Mesendoderm (in vitro differentiated cells): ENCODE measurements around the gene KIF3B.

Experiments
- DNase-seq: peaks from one replicate; pipeline ENCODE4 v3.0.0; 2013
- H2AK5ac ChIP-seq: 2 replicates; pipeline ENCODE4 v1.6.1; 2013; ENCODE audit warnings: low read length, inconsistent platforms
- H2BK120ac ChIP-seq: 2 replicates; pipeline ENCODE4 v1.6.1; 2013; ENCODE audit warnings: low read depth, mild to moderate bottlenecking, low read length, moderate library complexity, mixed read lengths
- H2BK15ac ChIP-seq: replicated peaks from 2 replicates; pipeline ENCODE4 v1.6.1; 2013; ENCODE audit warnings: low read depth, mild to moderate bottlenecking, moderate library complexity
- H2BK5ac ChIP-seq: 2 replicates; pipeline ENCODE4 v1.6.1; 2013; ENCODE audit warnings: low read length, inconsistent platforms
- H3K18ac ChIP-seq: 2 replicates; pipeline ENCODE4 v1.6.1; 2013; ENCODE audit warnings: mild to moderate bottlenecking, low read length, mixed read lengths
- H3K23ac ChIP-seq: one replicate; pipeline ENCODE4 v1.6.1; 2013; ENCODE audit warnings: low read length
- H3K27ac ChIP-seq: 2 replicates; pipeline ENCODE4 v1.5.1; 2013; ENCODE audit warnings: low read depth, mild to moderate bottlenecking, inconsistent platforms, low read length, moderate library complexity
- H3K27me3 ChIP-seq: 2 replicates; pipeline ENCODE4 v1.6.1; 2013; ENCODE audit warnings: low read length, control low read depth, mild to moderate bottlenecking, inconsistent platforms; ENCODE audit not compliant: insufficient read depth, poor library complexity
- H3K36me3 ChIP-seq: 2 replicates; pipeline ENCODE4 v1.6.1; 2013; ENCODE audit warnings: low read length, inconsistent platforms; ENCODE audit not compliant: control insufficient read depth, insufficient read depth
- H3K4ac ChIP-seq: one replicate; pipeline ENCODE4 v1.6.1; 2013; ENCODE audit warnings: low read depth, mild to moderate bottlenecking, low read length, moderate library complexity
- H3K4me1 ChIP-seq: 2 replicates; pipeline ENCODE4 v1.6.1; 2013; ENCODE audit warnings: low read depth, low read length, inconsistent platforms; ENCODE audit not compliant: control insufficient read depth
- H3K4me2 ChIP-seq: 2 replicates; pipeline ENCODE4 v1.6.1; 2013; ENCODE audit warnings: low read length
- H3K4me3 ChIP-seq: 2 replicates; pipeline ENCODE4 v1.5.1; 2013; ENCODE audit warnings: mild to moderate bottlenecking, low read length
- H3K56ac ChIP-seq: one replicate; pipeline ENCODE4 v1.6.1; 2013; ENCODE audit warnings: low read length
- H3K79me1 ChIP-seq: 2 replicates; pipeline ENCODE4 v1.6.1; 2013; ENCODE audit warnings: low read length, inconsistent platforms
- H3K79me2 ChIP-seq: 2 replicates; pipeline ENCODE4 v1.6.1; 2013; ENCODE audit warnings: mild to moderate bottlenecking, low read length; ENCODE audit not compliant: control insufficient read depth, insufficient read depth
- H3K9ac ChIP-seq: 2 replicates; pipeline ENCODE4 v1.6.1; 2013; ENCODE audit warnings: low read length, inconsistent platforms
- H4K5ac ChIP-seq: one replicate; pipeline ENCODE4 v1.6.1; 2013; ENCODE audit warnings: low read length
- H4K8ac ChIP-seq: one replicate; pipeline ENCODE4 v1.6.1; 2013; ENCODE audit warnings: low read depth, mild to moderate bottlenecking, control low read depth, low read length, moderate library complexity
- WGBS: extraction: QIAGEN DNeasy Blood & Tissue Kit; methylation state at CpG from one replicate; pipeline ENCODE4 v1.1.7; 2013; ENCODE audit warnings: low lambda C conversion rate, missing lambda C conversion rate; ENCODE audit not compliant: insufficient coverage; ENCODE audit errors: extremely low coverage; 5-methylcytosine and 5-hydroxymethylcytosine counted together

Gene KIF3B

GRCh38 chr20:32291166-32291565 lies 13.7 kb downstream of the KIF3B start:
- no peak overlapping the region for H3K4me3 ChIP-seq
- no peak overlapping the region for H3K56ac ChIP-seq
- no peak overlapping the region for H2BK15ac ChIP-seq
- no peak overlapping the region for H2BK120ac ChIP-seq
- H2BK5ac ChIP-seq = no peak overlapping the region
- no peak for DNase-seq
- no peak overlapping the region for H3K9ac ChIP-seq
- H3K27ac ChIP-seq = no peak overlapping the region
- H3K4me2 ChIP-seq = no peak overlapping the region
- H3K79me1 ChIP-seq = no peaks in the 10 kb centered on the region
- no peak overlapping the region for H4K5ac ChIP-seq
- no peak overlapping the region for H3K4ac ChIP-seq
- no peaks in the 10 kb centered on the region for H3K79me2 ChIP-seq
- 100% methylated on average over 1 of the region's 1 CpG for WGBS
- no peaks in the 10 kb centered on the region for H3K36me3 ChIP-seq
- no peak overlapping the region for H3K18ac ChIP-seq
- H2AK5ac ChIP-seq = no peak overlapping the region
- no peaks in the 10 kb centered on the region for H3K4me1 ChIP-seq
- H4K8ac ChIP-seq = no peak overlapping the region
- no peaks in the 10 kb centered on the region for H3K27me3 ChIP-seq
- H3K23ac ChIP-seq = no peak overlapping the region

- H3K4ac ChIP-seq = no peak overlapping the region
- WGBS = no CpG with 5 or more reads among the region's 8 CpGs
These were observed 15.1 kb downstream of the KIF3B start for GRCh38 chr20:32292548-32292947.

GRCh38 chr20:32294071-32294470 lies 16.6 kb downstream of the KIF3B start:
- Histone ChIP-seq H2BK15ac (no peak overlapping the region), H3K4me1 (no peaks in the 10 kb centered on the region)

More at GRCh38 chr20:32292548-32292947, 15.1 kb downstream of the KIF3B start:
- no peak overlapping the region for H2BK15ac ChIP-seq
- H2BK120ac ChIP-seq = no peak overlapping the region
- no peaks in the 10 kb centered on the region for H3K4me1 ChIP-seq
- H3K4me3 ChIP-seq = no peak overlapping the region
- H4K5ac ChIP-seq = no peak overlapping the region
- no peaks in the 10 kb centered on the region for H3K27me3 ChIP-seq
- no peak overlapping the region for H3K18ac ChIP-seq
- H4K8ac ChIP-seq = peak overlapping the region; percentile 28
- no peak overlapping the region for H3K23ac ChIP-seq
- no peaks in the 10 kb centered on the region for H3K79me2 ChIP-seq
- no peak overlapping the region for H2AK5ac ChIP-seq
- DNase-seq = no peak
- H3K4me2 ChIP-seq = no peak overlapping the region
- no peak overlapping the region for H2BK5ac ChIP-seq
- no peaks in the 10 kb centered on the region for H3K79me1 ChIP-seq
- H3K27ac ChIP-seq = no peak overlapping the region
- H3K9ac ChIP-seq = no peak overlapping the region
- no peak overlapping the region for H3K56ac ChIP-seq
- H3K36me3 ChIP-seq = no peaks in the 10 kb centered on the region

GRCh38 chr20:32296412-32296811 lies 19.0 kb downstream of the KIF3B start:
- Histone ChIP-seq H3K79me1 (no peaks in the 10 kb centered on the region), H3K36me3 (no peaks in the 10 kb centered on the region), H3K18ac (no peak overlapping the region), H3K9ac (no peak overlapping the region), H2BK120ac (no peak overlapping the region), H3K27me3 (no peaks in the 10 kb centered on the region), H2BK5ac (no peak overlapping the region), H3K79me2 (no peaks in the 10 kb centered on the region), H3K4ac (no peak overlapping the region), H3K4me1 (no peaks in the 10 kb centered on the region), H3K4me2 (no peak overlapping the region), H3K27ac (no peak overlapping the region), H4K5ac (no peak overlapping the region), H3K23ac (no peak overlapping the region), H2BK15ac (no peak overlapping the region), H2AK5ac (no peak overlapping the region), H3K56ac (no peak overlapping the region), H4K8ac (no peak overlapping the region), H3K4me3 (no peak overlapping the region)
- no CpG with 5 or more reads among the region's 6 CpGs for WGBS
- no peak for DNase-seq

More at GRCh38 chr20:32294071-32294470, 16.6 kb downstream of the KIF3B start:
- Histone ChIP-seq H3K27ac (no peak overlapping the region), H3K23ac (no peak overlapping the region), H3K18ac (no peak overlapping the region), H3K36me3 (no peaks in the 10 kb centered on the region), H4K5ac (no peak overlapping the region), H3K79me2 (no peaks in the 10 kb centered on the region), H3K56ac (no peak overlapping the region), H3K4me2 (no peak overlapping the region), H3K9ac (no peak overlapping the region), H2AK5ac (no peak overlapping the region), H2BK5ac (no peak overlapping the region), H3K4me3 (no peak overlapping the region), H3K4ac (no peak overlapping the region), H2BK120ac (no peak overlapping the region), H3K27me3 (no peaks in the 10 kb centered on the region), H4K8ac (no peak overlapping the region), H3K79me1 (no peaks in the 10 kb centered on the region)
- DNase-seq = no peak
- no CpG with 5 or more reads among the region's 4 CpGs for WGBS

GRCh38 chr20:32296819-32297420 lies 19.5 kb downstream of the KIF3B start:
- H3K18ac ChIP-seq = no peak overlapping the region
- no peaks in the 10 kb centered on the region for H3K36me3 ChIP-seq
- H3K4me2 ChIP-seq = no peak overlapping the region
- no peak overlapping the region for H3K23ac ChIP-seq
- no peak for DNase-seq
- no peak overlapping the region for H2BK5ac ChIP-seq
- no peaks in the 10 kb centered on the region for H3K4me1 ChIP-seq
- no peaks in the 10 kb centered on the region for H3K79me1 ChIP-seq
- H3K4ac ChIP-seq = no peak overlapping the region
- H4K5ac ChIP-seq = no peak overlapping the region
- no peak overlapping the region for H2AK5ac ChIP-seq
- no peaks in the 10 kb centered on the region for H3K79me2 ChIP-seq
- no peak overlapping the region for H4K8ac ChIP-seq
- H3K27me3 ChIP-seq = no peaks in the 10 kb centered on the region
- H3K56ac ChIP-seq = no peak overlapping the region
- no peak overlapping the region for H2BK120ac ChIP-seq
- no CpG with 5 or more reads among the region's 6 CpGs for WGBS
- no peak overlapping the region for H3K4me3 ChIP-seq
- no peak overlapping the region for H3K9ac ChIP-seq
- H3K27ac ChIP-seq = no peak overlapping the region
- H2BK15ac ChIP-seq = no peak overlapping the region

GRCh38 chr20:32297439-32297838 lies 20.0 kb downstream of the KIF3B start:
- H4K5ac ChIP-seq = no peak overlapping the region
- no peak overlapping the region for H4K8ac ChIP-seq
- no peaks in the 10 kb centered on the region for H3K79me2 ChIP-seq
- no peak overlapping the region for H3K23ac ChIP-seq
- H3K36me3 ChIP-seq = no peaks in the 10 kb centered on the region
- no peak for DNase-seq
- WGBS = no CpG with 5 or more reads among the region's 4 CpGs
- H3K27me3 ChIP-seq = no peaks in the 10 kb centered on the region
- H3K4me1 ChIP-seq = no peaks in the 10 kb centered on the region
- no peak overlapping the region for H3K56ac ChIP-seq
- H3K4me2 ChIP-seq = no peak overlapping the region
- H2AK5ac ChIP-seq = no peak overlapping the region
- H3K4ac ChIP-seq = no peak overlapping the region
- no peak overlapping the region for H3K27ac ChIP-seq
- H2BK15ac ChIP-seq = no peak overlapping the region
- no peak overlapping the region for H2BK120ac ChIP-seq
- no peak overlapping the region for H3K18ac ChIP-seq
- no peak overlapping the region for H2BK5ac ChIP-seq
- no peaks in the 10 kb centered on the region for H3K79me1 ChIP-seq
- no peak overlapping the region for H3K9ac ChIP-seq
- H3K4me3 ChIP-seq = no peak overlapping the region
